Endothelial cell of umbilical vein (primary cell): Measurements from ENCODE around the gene BAZ1A. TPM values are rescaled to one million over a fixed set of nuclear protein-coding genes. Genes with fewer than 3 reads are reported as not detected.

ENCODE experiments used
- BruUV-seq: library from RNA; stranded (reverse); fragments of 400-500 nt; replicated peaks from 2 replicates; lab custom pipeline; 2021; lab: Mats Ljungman, UMichigan
- CTCF ChIA-PET: fragments of 300-600, 350-600 bp; sonication (Branson Sonifier 250); formaldehyde crosslinking; loops from one replicate; lab custom pipeline; 2021; ENCODE audit warnings: antibody characterized with exemption, inconsistent platforms; lab: Charles Lee
- POLR2A ChIA-PET: fragments of 300-600, 350-600 bp; sonication (Branson Sonifier 250); formaldehyde crosslinking; loops from one replicate; lab custom pipeline; 2021; ENCODE audit warnings: antibody characterized with exemption, inconsistent platforms; lab: Charles Lee
- DNase-seq: peaks from one replicate; pipeline ENCODE4 v3.0.0-alpha.2; 2011; ENCODE audit warnings: low read depth, low spot score
- FAIRE-seq: peaks from 2 replicates; lab custom pipeline; 2011; peaks lifted over from hg19 to GRCh38; lab: Jason Lieb, UNC
- H2AFZ ChIP-seq: 2 replicates; pipeline ENCODE4 v1.6.0; 2012; ENCODE audit warnings: low read depth, low read length, control low read depth, inconsistent platforms
- H3K27ac ChIP-seq: 2 replicates; pipeline ENCODE4 v1.5.1; 2011; ENCODE audit warnings: low read depth, mild to moderate bottlenecking, control low read depth, low read length, moderate library complexity; ENCODE audit not compliant: insufficient read depth
- H3K27me3 ChIP-seq, 2 experiments: 2 replicates each; pipeline versions ENCODE4 v1.6.0 to v1.6.1; 2011; ENCODE audit warnings: low read length in 2 of 2, mixed read lengths in 1 of 2; ENCODE audit not compliant: control insufficient read depth in 2 of 2, insufficient read depth in 2 of 2
- H3K36me3 ChIP-seq, 2 experiments: 2 replicates in 1 of 2; 3 replicates in 1 of 2; pipeline ENCODE4 v1.5.1; 2011; ENCODE audit warnings: low read length in 2 of 2, mild to moderate bottlenecking in 1 of 2, moderate library complexity in 1 of 2; ENCODE audit not compliant: control insufficient read depth in 2 of 2, insufficient read depth in 2 of 2; ENCODE audit errors: extremely low read depth in 1 of 2
- H3K4me1 ChIP-seq: 3 replicates; pipeline ENCODE4 v1.5.1; 2011; ENCODE audit warnings: mild to moderate bottlenecking, low read length; ENCODE audit not compliant: control insufficient read depth, insufficient read depth; ENCODE audit errors: extremely low read depth
- H3K4me2 ChIP-seq: 2 replicates; pipeline ENCODE4 v1.6.1; 2011; ENCODE audit warnings: low read length, control low read depth, mixed read lengths; ENCODE audit not compliant: insufficient read depth
- H3K4me3 ChIP-seq, 3 experiments: fragments of 200-600 bp in 1 of 3; sonication (generic), shearing (Covaris generic) in 1 of 3; replicated peaks in 1 of 3; 2 replicates each; pipeline ENCODE4 v1.5.1; 2011 to 2016; ENCODE audit warnings: control low read depth in 3 of 3, low read length in 3 of 3, mild to moderate bottlenecking in 2 of 3, inconsistent platforms in 1 of 3, low read depth in 1 of 3, moderate library complexity in 1 of 3; ENCODE audit not compliant: insufficient read depth in 1 of 3
- H3K79me2 ChIP-seq: 2 replicates; pipeline ENCODE4 v1.6.0; 2012; ENCODE audit warnings: low read length, inconsistent platforms; ENCODE audit not compliant: control insufficient read depth, insufficient read depth
- H3K9ac ChIP-seq: replicated peaks from 2 replicates; pipeline ENCODE3; 2011; ENCODE audit warnings: low read length, control low read depth; ENCODE audit not compliant: insufficient read depth; ENCODE audit errors: extremely low read depth
- H3K9me1 ChIP-seq: replicated peaks from 3 replicates; pipeline ENCODE4 v1.6.0; 2011; ENCODE audit warnings: mild to moderate bottlenecking, low read length; ENCODE audit not compliant: control insufficient read depth, insufficient read depth; ENCODE audit errors: extremely low read depth
- H3K9me3 ChIP-seq: replicated peaks from 2 replicates; pipeline ENCODE4 v1.5.1; 2012; ENCODE audit warnings: low read length, inconsistent platforms; ENCODE audit not compliant: control insufficient read depth, insufficient read depth
- H4K20me1 ChIP-seq: replicated peaks from 2 replicates; pipeline ENCODE3; 2011; ENCODE audit warnings: mild to moderate bottlenecking, low read length; ENCODE audit not compliant: control insufficient read depth, insufficient read depth; ENCODE audit errors: extremely low read depth
- CTCF ChIP-seq, 2 donors: IDR thresholded peaks; 1 replicate in 1 of 2; 2 replicates in 1 of 2; pipeline ENCODE4 v1.5.1; 2011; ENCODE audit warnings: low read length in 2 of 2, mild to moderate bottlenecking in 2 of 2, moderate library complexity in 2 of 2, control low read depth in 1 of 2, inconsistent platforms in 1 of 2, low read depth in 1 of 2; ENCODE audit not compliant: insufficient read depth in 1 of 2; ENCODE audit errors: extremely low read depth in 1 of 2
- EZH2 ChIP-seq: IDR thresholded peaks from 2 replicates; pipeline ENCODE4 v1.6.1; 2012; ENCODE audit warnings: borderline replicate concordance, low read depth, mild to moderate bottlenecking, moderate library complexity, low read length, inconsistent platforms; ENCODE audit not compliant: severe bottlenecking
- FOS ChIP-seq: IDR thresholded peaks from 2 replicates; pipeline ENCODE4 v1.6.1; 2011; ENCODE audit warnings: mild to moderate bottlenecking, low read length, moderate library complexity, borderline replicate concordance; ENCODE audit not compliant: insufficient read depth
- GATA2 ChIP-seq: IDR thresholded peaks from 2 replicates; pipeline ENCODE4 v1.7.0; 2011; ENCODE audit warnings: low read depth, mild to moderate bottlenecking, moderate library complexity, mixed read lengths, low read length; ENCODE audit not compliant: insufficient read length, insufficient read depth
- JUN ChIP-seq: IDR thresholded peaks from 2 replicates; pipeline ENCODE4 v1.6.1; 2011; ENCODE audit warnings: borderline replicate concordance, low read depth; ENCODE audit not compliant: insufficient read length, insufficient read depth
- MAX ChIP-seq: IDR thresholded peaks from 2 replicates; pipeline ENCODE4 v1.6.1; 2011; ENCODE audit not compliant: insufficient read depth, insufficient read length
- MYC ChIP-seq: IDR thresholded peaks from one replicate; pipeline ENCODE4 v1.6.1; 2011; ENCODE audit warnings: mild to moderate bottlenecking, low read depth, low read length
- POLR2A ChIP-seq: IDR thresholded peaks from 2 replicates; pipeline ENCODE4 v1.6.1; 2012; ENCODE audit warnings: low read depth, mild to moderate bottlenecking, control low read depth, low read length
- POLR2AphosphoS5 ChIP-seq: IDR thresholded peaks from 2 replicates; pipeline ENCODE4 v1.6.1; 2012; ENCODE audit warnings: low read depth, mild to moderate bottlenecking, control low read depth, low read length, moderate library complexity; ENCODE audit not compliant: insufficient read depth
- dilution Hi-C: fragments of 300-500 bp; cut with MboI; formaldehyde crosslinking; loops from one replicate; pipeline ENCODE4 v1.15.0; 2019; ENCODE audit warnings: low sequenced_read_pairs; ENCODE audit not compliant: extremely low pct_ligation_motif_present
- intact Hi-C: fragments of 100-400 bp; cut with micrococcal nuclease; formaldehyde crosslinking; loops from one replicate; pipeline ENCODE4 v1.10.0; 2022
- polyA plus RNA-seq, 4 experiments: library from polyadenylated mRNA; depleted of rRNA in 3 of 4; stranded (reverse) in 3 of 4; unstranded in 1 of 4; fragments of >200 nt; gene quantifications; 2 replicates each; pipeline versions ENCODE4 v1.2.1 to v1.2.3, GENCODE V29; 2011 to 2012; ENCODE audit warnings: missing spikeins in 1 of 4
- total RNA-seq: library from RNA; stranded (reverse); gene quantifications from 2 replicates; pipeline ENCODE4 v1.2.3, GENCODE V29; 2021

The BAZ1A gene
- total and polyA plus RNA-seq, 2 donors (not counting 3 experiments of a cell fraction or from before 2014, with no cell fraction given): 15.2 to 52.1 TPM

- intact Hi-C loops (loop anchor here (1.0 to 5.0 kb wide), 2 partner anchors 35 to 269 kb away; partner anchors contain the start of gene SRP54), dilution Hi-C loops (no loop called here)
- peaks cover 24% of the 10 kb centered on the region for H3K79me2 ChIP-seq
- no peaks in the 10 kb centered on the region for H3K9me3 ChIP-seq
- H3K9ac ChIP-seq: peak overlapping the region; percentile 95
- H3K27me3 ChIP-seq: no peaks in the 10 kb centered on the region
- H3K4me1 ChIP-seq: peaks cover 23% of the 10 kb centered on the region
- H3K36me3 ChIP-seq: peaks cover 0 to 8% of the 10 kb centered on the region in 2 experiments
- H3K27ac ChIP-seq: peak overlapping the region; percentile 84
- DNase-seq: peak; percentile 70
- ChIA-PET POLR2A (interaction anchor here (1.4 kb wide), 1 partner anchor 9 kb away, joined by 4 read pairs; no protein-coding TSS in a partner anchor), CTCF (interaction anchor here (0.8 to 3.4 kb wide), 4 partner anchors 9 to 21 kb away, joined by 3 to 32 read pairs (median 6); no protein-coding TSS in a partner anchor)
- peak overlapping the region; percentile 91 for H3K4me2 ChIP-seq
- H3K9me1 ChIP-seq: no peaks in the 10 kb centered on the region
- BruUV-seq: TSS peak; percentile 56
- no peak for TF ChIP-seq JUN
- no peak for TF ChIP-seq MYC
- no peak for TF ChIP-seq CTCF (IDR thresholded peaks at IDR 0.05; ENCODE audit: extremely low read depth in 1 of 2, insufficient read depth in 1 of 2, low read depth in 1 of 2, low read length in 2 of 2)
- no peak for TF ChIP-seq POLR2A
- TF ChIP-seq EZH2: no peak
- TF ChIP-seq FOS: no peak
- TF ChIP-seq MAX: no peak
- no peak for TF ChIP-seq GATA2
- no peak for TF ChIP-seq POLR2AphosphoS5
- FAIRE-seq: peak; percentile 57
- H3K4me3 ChIP-seq: peak overlapping the region; percentile 60 to 95 (median 82)
- H4K20me1 ChIP-seq: no peaks in the 10 kb centered on the region
- H2AFZ ChIP-seq: peak overlapping the region; percentile 42
These were observed 161.4 kb downstream of the BAZ1A start for GRCh38 chr14:34713681-34714319.
